HepG2 (cell line): ENCODE measurements around the gene CCT7. TPM values are rescaled to one million over a fixed set of nuclear protein-coding genes. Genes with fewer than 3 reads are reported as not detected.

Source experiments
- CREB1 ChIP-seq, 2 experiments: fragments of 450-650 bp in 1 of 2; IDR thresholded peaks; 2 replicates each; pipeline ENCODE4 v1.6.1; 2016 to 2017; ENCODE audit warnings: control low read depth in 1 of 2, mild to moderate bottlenecking in 1 of 2, missing compliant biosample characterization in 1 of 2, missing genetic modification characterization in 1 of 2
- EED ChIP-seq: sonication (generic); formaldehyde crosslinking; IDR thresholded peaks from 2 replicates; pipeline ENCODE4 v1.5.0; 2020; ENCODE audit warnings: mild to moderate bottlenecking, missing genetic modification reagents
- FIP1L1 ChIP-seq: fragments of 200-400 bp; formaldehyde crosslinking; IDR thresholded peaks from 2 replicates; pipeline ENCODE4 v1.6.1; 2018; ENCODE audit warnings: low read depth, mild to moderate bottlenecking, low read length, moderate library complexity, borderline replicate concordance; ENCODE audit not compliant: insufficient read depth
- MTF2 ChIP-seq: sonication (generic); formaldehyde crosslinking; IDR thresholded peaks from 2 replicates; pipeline ENCODE4 v1.5.0; 2020; ENCODE audit warnings: missing genetic modification reagents, borderline replicate concordance
- RXRA ChIP-seq: sonication (generic); formaldehyde crosslinking; IDR thresholded peaks from 2 replicates; pipeline ENCODE4 v1.5.1; 2020; ENCODE audit warnings: missing genetic modification reagents
- SIX1 ChIP-seq: sonication (generic); formaldehyde crosslinking; IDR thresholded peaks from 2 replicates; pipeline ENCODE4 v1.4.0; 2020; ENCODE audit warnings: missing genetic modification reagents, borderline replicate concordance
- ZFP82 ChIP-seq: sonication (generic); formaldehyde crosslinking; IDR thresholded peaks from 2 replicates; pipeline ENCODE4 v1.5.1; 2020; ENCODE audit warnings: mild to moderate bottlenecking, missing genetic modification reagents, borderline replicate concordance
- ZNF776 ChIP-seq: sonication (generic); formaldehyde crosslinking; IDR thresholded peaks from 2 replicates; pipeline ENCODE4 v1.4.0; 2020; ENCODE audit warnings: mild to moderate bottlenecking, missing genetic modification reagents
- ZNF782 ChIP-seq: sonication (generic); formaldehyde crosslinking; IDR thresholded peaks from 2 replicates; pipeline ENCODE4 v1.4.0; 2020; ENCODE audit warnings: missing genetic modification reagents, mild to moderate bottlenecking, borderline replicate concordance
- polyA plus RNA-seq, 8 experiments: library from polyadenylated mRNA; depleted of rRNA in 3 of 8; stranded (reverse) in 7 of 8; unstranded in 1 of 8; fragments of >200 nt; fragmentation: Illumina TruSeq in 4 of 8; extraction: Trizol in 4 of 8; gene quantifications; 2 replicates each; pipeline versions ENCODE4 v1.2.1 to v1.2.3, GENCODE V29; 2011 to 2016; ENCODE audit warnings: low read depth in 4 of 8, missing spikeins in 1 of 8, mixed read lengths in 1 of 8; ENCODE audit not compliant: insufficient read depth in 1 of 8
- total RNA-seq, 5 experiments: library from RNA; depleted of rRNA; stranded (reverse); fragments of >200 nt; fragmentation: Illumina TruSeq; extraction: Trizol; gene quantifications; 2 replicates each; pipeline ENCODE4 v1.2.3, GENCODE V29; 2016; ENCODE audit warnings: low read depth in 1 of 5
- TF ChIP-seq, protein P1 (sequence below): sonication (generic); formaldehyde crosslinking; IDR thresholded peaks from 2 replicates; pipeline ENCODE4 v1.9.0; 2021; ENCODE audit warnings: missing genetic modification reagents, borderline replicate concordance
- TF ChIP-seq, protein P2 (sequence below): sonication (generic); formaldehyde crosslinking; IDR thresholded peaks from 2 replicates; pipeline ENCODE4 v1.5.0; 2020; ENCODE audit warnings: missing genetic modification reagents, mild to moderate bottlenecking, borderline replicate concordance
- TF ChIP-seq, protein P3 (sequence below): sonication (generic); formaldehyde crosslinking; conservative IDR thresholded peaks from 2 replicates; pipeline ENCODE4 v1.8.0; 2022; ENCODE audit warnings: low read depth, missing genetic modification reagents
- TF ChIP-seq, protein P4 (sequence below): IDR thresholded peaks from 2 replicates; pipeline ENCODE4 v1.6.1; 2016; ENCODE audit warnings: low read depth, borderline replicate concordance
- TF ChIP-seq, protein P5 (sequence below): sonication (generic); formaldehyde crosslinking; IDR thresholded peaks from 2 replicates; pipeline ENCODE4 v1.5.1; 2020; ENCODE audit warnings: mild to moderate bottlenecking, missing genetic modification reagents, borderline replicate concordance

CCT7 gene
- total and polyA plus RNA-seq, 2 of the 13 experiments (the other 11 are each of a cell fraction or from before 2014, with no cell fraction given), result 347 to 517 TPM

DNA sequence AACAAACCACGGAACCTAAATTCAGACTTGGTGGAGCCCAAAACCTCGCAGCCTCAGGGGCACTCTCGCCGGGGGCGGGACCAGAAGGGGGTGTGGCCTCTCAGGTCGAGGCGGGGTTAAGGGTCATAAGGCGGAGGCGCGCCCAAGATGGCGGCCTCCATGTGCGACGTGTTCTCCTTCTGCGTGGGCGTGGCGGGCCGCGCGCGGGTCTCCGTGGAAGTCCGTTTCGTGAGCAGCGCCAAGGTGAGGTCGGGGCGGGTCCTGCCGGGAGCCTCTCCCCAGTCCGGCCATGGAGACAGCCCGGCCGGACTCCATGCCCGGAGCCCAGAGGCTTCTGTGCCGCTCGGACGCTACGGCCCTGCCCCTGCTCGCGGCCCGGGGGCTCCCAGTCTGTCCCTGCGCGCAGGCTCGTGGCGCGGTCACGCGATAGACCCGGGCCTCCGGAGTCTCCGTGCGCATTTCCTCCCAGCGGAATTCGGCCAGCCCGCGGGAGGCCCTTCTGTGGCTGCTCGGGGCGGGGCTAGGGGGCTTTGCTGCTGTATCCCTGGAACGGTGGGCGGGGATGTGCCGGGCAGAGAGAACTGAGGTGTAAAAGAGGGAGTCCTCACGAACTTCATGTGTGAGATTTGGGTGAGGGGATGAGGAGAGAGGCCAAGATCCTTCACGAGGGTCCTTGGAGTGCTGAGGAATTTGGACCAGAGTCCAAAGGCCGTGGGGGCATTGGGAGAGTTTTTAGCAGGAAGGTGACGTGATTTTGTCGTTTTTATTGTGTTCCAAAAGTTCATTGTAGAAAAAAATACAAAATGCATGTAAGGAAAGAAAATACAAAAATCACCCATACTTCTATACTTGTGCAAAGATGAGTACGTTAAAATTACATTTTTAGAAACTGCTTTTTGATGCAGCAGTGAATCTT is 19.7 kb upstream of the CCT7 start, which contains the start of gene SMYD5 (continued):
- TF ChIP-seq, protein P1, sequence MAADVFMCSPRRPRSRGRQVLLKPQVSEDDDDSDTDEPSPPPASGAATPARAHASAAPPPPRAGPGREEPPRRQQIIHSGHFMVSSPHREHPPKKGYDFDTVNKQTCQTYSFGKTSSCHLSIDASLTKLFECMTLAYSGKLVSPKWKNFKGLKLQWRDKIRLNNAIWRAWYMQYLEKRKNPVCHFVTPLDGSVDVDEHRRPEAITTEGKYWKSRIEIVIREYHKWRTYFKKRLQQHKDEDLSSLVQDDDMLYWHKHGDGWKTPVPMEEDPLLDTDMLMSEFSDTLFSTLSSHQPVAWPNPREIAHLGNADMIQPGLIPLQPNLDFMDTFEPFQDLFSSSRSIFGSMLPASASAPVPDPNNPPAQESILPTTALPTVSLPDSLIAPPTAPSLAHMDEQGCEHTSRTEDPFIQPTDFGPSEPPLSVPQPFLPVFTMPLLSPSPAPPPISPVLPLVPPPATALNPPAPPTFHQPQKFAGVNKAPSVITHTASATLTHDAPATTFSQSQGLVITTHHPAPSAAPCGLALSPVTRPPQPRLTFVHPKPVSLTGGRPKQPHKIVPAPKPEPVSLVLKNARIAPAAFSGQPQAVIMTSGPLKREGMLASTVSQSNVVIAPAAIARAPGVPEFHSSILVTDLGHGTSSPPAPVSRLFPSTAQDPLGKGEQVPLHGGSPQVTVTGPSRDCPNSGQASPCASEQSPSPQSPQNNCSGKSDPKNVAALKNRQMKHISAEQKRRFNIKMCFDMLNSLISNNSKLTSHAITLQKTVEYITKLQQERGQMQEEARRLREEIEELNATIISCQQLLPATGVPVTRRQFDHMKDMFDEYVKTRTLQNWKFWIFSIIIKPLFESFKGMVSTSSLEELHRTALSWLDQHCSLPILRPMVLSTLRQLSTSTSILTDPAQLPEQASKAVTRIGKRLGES (CRISPR knock-in tag), result 0 out of 2 replicates have a peak, but pooled peaks have one; percentile 7
- no peak for TF ChIP-seq FIP1L1
- TF ChIP-seq, protein P2, sequence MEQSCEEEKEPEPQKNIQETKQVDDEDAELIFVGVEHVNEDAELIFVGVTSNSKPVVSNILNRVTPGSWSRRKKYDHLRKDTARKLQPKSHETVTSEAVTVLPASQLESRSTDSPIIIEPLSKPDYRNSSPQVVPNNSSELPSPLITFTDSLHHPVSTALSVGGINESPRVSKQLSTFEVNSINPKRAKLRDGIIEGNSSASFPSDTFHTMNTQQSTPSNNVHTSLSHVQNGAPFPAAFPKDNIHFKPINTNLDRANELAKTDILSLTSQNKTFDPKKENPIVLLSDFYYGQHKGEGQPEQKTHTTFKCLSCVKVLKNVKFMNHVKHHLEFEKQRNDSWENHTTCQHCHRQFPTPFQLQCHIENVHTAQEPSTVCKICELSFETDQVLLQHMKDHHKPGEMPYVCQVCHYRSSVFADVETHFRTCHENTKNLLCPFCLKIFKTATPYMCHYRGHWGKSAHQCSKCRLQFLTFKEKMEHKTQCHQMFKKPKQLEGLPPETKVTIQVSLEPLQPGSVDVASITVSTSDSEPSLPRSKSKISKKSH, result peak; percentile 28; the same call in 1 of the 2 replicates
- TF ChIP-seq EED (CRISPR knock-in tag), result peak; percentile 78
- peak; percentile 93; the same call in 1 of the 2 replicates for TF ChIP-seq ZNF782
- peak; percentile 86; the same call in 1 of the 2 replicates for TF ChIP-seq ZFP82 (CRISPR knock-in tag)
- peak; percentile 58; the same call in 1 of the 2 replicates for TF ChIP-seq ZNF776 (CRISPR knock-in tag)
- peak; percentile 87; the same call in 1 of the 2 replicates for TF ChIP-seq MTF2 (CRISPR knock-in tag)
- TF ChIP-seq, protein P3, sequence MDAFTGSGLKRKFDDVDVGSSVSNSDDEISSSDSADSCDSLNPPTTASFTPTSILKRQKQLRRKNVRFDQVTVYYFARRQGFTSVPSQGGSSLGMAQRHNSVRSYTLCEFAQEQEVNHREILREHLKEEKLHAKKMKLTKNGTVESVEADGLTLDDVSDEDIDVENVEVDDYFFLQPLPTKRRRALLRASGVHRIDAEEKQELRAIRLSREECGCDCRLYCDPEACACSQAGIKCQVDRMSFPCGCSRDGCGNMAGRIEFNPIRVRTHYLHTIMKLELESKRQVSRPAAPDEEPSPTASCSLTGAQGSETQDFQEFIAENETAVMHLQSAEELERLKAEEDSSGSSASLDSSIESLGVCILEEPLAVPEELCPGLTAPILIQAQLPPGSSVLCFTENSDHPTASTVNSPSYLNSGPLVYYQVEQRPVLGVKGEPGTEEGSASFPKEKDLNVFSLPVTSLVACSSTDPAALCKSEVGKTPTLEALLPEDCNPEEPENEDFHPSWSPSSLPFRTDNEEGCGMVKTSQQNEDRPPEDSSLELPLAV (CRISPR knock-in tag), result no peak
- no peak for TF ChIP-seq SIX1 (CRISPR knock-in tag)
- TF ChIP-seq, protein P4, sequence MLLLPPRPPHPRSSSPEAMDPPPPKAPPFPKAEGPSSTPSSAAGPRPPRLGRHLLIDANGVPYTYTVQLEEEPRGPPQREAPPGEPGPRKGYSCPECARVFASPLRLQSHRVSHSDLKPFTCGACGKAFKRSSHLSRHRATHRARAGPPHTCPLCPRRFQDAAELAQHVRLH (CRISPR knock-in tag), result peak; percentile 83; the same call in 1 of the 2 replicates
- TF ChIP-seq, protein P5, sequence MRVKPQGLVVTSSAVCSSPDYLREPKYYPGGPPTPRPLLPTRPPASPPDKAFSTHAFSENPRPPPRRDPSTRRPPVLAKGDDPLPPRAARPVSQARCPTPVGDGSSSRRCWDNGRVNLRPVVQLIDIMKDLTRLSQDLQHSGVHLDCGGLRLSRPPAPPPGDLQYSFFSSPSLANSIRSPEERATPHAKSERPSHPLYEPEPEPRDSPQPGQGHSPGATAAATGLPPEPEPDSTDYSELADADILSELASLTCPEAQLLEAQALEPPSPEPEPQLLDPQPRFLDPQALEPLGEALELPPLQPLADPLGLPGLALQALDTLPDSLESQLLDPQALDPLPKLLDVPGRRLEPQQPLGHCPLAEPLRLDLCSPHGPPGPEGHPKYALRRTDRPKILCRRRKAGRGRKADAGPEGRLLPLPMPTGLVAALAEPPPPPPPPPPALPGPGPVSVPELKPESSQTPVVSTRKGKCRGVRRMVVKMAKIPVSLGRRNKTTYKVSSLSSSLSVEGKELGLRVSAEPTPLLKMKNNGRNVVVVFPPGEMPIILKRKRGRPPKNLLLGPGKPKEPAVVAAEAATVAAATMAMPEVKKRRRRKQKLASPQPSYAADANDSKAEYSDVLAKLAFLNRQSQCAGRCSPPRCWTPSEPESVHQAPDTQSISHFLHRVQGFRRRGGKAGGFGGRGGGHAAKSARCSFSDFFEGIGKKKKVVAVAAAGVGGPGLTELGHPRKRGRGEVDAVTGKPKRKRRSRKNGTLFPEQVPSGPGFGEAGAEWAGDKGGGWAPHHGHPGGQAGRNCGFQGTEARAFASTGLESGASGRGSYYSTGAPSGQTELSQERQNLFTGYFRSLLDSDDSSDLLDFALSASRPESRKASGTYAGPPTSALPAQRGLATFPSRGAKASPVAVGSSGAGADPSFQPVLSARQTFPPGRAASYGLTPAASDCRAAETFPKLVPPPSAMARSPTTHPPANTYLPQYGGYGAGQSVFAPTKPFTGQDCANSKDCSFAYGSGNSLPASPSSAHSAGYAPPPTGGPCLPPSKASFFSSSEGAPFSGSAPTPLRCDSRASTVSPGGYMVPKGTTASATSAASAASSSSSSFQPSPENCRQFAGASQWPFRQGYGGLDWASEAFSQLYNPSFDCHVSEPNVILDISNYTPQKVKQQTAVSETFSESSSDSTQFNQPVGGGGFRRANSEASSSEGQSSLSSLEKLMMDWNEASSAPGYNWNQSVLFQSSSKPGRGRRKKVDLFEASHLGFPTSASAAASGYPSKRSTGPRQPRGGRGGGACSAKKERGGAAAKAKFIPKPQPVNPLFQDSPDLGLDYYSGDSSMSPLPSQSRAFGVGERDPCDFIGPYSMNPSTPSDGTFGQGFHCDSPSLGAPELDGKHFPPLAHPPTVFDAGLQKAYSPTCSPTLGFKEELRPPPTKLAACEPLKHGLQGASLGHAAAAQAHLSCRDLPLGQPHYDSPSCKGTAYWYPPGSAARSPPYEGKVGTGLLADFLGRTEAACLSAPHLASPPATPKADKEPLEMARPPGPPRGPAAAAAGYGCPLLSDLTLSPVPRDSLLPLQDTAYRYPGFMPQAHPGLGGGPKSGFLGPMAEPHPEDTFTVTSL (CRISPR knock-in tag), result peak; percentile 56; the same call in 1 of the 2 replicates
- 0 out of 2 replicates have a peak, but pooled peaks have one; percentile 16 for TF ChIP-seq CREB1 (IDR thresholded peaks at IDR 0.05)
- no peak for TF ChIP-seq CREB1 (CRISPR knock-in tag; IDR thresholded peaks at IDR 0.05)
- peak; percentile 82 for TF ChIP-seq RXRA (CRISPR knock-in tag)
